GM19238 (cell line): ENCODE measurements around the gene KCNQ4.

Experiments used
- DNase-seq: peaks from one replicate; pipeline ENCODE4 v3.0.0; 2011; ENCODE audit warnings: low spot score; ENCODE audit not compliant: insufficient read length

Gene KCNQ4

DNA sequence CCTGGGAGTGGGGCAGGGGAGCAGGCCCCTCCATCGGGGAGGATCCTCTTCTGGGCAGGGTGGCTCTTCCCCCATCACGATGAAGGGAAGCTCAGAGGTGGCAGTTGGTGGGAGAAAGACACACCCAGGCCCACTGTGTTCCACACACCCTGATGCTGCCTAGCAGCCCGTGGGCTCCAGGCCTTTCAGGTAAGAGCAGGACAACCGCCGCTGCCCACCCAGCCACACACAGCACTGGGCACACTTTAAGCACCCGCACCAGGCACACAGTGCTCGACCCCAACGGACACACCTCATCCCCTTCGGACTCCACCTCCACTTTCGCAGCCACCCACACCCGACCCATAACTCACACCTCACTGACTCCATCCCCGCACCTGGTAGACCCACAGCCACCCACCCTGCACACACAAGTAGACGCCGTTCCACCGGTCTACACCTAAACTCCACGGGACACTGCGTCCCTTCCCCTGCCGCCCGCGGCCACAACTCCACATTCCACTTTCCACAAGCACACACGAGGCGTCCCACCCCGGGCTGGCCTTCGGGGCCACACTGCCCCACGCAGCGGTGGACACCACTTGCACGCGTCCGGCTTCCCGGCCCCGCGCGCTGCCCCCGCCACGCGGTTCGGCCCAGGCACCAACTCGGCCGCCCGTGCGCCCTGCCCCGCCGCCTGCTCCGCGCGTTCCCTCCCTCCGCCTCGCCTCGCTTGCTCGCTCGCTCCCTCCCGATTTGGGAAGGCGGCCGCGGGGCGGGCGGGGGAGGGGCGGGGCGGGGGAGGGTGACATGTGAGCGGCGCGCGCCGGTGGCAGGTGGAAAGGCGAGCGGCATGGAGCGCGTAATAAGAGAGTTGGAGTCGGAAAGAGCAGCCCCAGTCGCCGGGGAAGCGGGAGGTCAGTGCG lies at the start of gene KCNQ4:
KCNQ4 (plus strand) TSS at position 787 of the 905 bp plus-strand sequence. CDS start 307 bp downstream, outside the sequence.
- DNase-seq: no peak

DNA sequence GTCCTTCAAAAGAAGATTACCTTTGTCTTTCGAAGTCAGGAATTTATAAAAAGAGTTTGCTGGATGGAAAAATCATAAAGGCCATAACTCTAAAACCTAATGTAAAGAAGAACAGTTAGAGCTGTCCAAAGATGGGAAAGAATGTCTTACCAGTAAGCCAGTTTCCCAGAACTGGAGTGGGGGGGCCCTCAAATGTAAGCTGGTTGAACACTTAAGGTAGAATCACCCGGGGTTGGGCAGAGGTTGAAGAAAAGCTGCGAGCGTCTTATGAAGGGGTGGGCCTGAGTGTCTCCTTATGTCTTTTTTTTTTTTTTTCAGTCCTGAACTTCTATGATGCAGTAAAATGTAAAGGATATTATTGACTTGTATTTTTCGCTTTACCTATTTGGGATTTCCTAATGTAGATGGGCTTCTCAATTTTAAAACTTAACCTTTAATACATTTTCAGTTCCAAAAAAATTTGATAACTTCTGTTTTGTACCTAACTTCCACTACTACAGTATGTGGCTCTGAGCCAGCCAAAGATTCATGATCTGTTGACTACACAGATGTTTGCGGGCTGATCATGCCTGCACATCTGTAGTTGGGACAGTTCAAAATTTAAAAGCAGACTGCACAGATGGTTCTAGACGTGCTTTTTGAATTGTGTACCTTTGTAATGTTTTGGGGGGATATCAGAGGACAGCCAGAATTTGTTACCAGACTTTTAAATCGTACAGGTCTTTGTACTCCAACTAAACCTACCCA lies 48.5 kb upstream of the KCNQ4 start:
- no peak for DNase-seq

DNA sequence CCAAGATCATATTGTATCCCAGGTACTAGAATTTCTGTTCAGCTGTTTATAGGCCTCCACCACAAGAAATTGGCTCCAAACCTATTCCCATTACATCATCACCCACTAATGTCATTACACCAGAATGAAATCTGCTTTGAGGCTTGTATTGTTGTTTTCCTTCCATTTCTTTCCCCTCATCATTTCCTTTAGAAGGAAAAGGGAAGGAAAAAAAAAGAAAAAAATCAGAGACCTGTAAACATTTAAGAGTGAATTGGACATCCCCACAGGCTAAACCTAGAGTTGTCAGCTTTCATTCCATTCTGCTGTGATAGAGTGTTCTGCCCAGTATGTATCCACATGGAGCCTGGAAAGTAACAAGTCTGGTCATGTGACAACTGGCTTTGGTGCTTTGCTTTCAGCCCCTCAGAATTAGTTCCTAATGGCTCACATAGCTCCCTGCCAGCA lies 47.5 kb upstream of the KCNQ4 start:
- no peak for DNase-seq

DNA sequence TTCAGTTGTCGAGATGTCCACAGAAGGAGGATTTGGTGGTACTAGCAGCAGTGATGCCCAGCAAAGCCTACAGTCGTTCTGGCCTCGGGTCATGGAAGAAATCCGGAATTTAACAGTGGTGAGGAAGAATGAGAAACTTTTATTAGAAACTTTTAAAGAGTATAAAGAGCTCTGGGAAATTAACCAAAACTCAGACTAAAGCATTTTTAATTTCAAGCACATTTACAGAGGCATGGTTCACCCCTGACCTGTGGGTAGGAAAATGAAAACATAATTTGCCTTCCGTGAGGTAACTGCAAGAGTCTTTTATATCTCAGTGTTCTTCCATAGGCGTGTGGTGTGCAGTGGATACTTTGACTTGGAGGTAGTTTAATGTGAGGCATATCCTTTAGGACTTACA lies 44.8 kb upstream of the KCNQ4 start:
- no peak for DNase-seq

DNA sequence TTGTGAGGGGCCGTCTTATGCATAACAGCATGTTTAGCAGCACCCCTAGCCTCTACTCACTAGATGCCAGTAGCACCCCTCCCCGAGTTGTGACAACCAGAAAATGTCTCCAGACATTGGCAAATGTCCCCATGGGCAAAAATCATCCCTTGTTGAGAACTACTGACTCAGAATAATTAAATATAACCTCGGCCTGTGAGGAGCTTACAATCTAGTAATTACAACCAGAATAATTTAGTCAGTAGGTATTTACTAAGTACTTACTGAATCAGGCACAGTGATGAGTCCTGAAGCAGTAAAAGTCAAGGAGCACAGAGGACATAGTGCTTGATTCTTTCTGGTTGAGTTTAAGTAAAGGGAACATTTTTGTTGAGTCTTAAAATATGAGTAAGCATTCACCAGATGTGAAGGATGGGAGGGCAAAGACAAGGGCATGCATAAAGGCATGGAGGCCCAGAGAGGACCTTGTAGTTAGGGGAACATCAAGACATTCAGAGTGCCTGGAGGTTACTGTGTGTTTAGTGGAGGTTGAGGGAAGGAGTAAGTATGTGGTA lies 44.1 kb upstream of the KCNQ4 start:
- no peak for DNase-seq

DNA sequence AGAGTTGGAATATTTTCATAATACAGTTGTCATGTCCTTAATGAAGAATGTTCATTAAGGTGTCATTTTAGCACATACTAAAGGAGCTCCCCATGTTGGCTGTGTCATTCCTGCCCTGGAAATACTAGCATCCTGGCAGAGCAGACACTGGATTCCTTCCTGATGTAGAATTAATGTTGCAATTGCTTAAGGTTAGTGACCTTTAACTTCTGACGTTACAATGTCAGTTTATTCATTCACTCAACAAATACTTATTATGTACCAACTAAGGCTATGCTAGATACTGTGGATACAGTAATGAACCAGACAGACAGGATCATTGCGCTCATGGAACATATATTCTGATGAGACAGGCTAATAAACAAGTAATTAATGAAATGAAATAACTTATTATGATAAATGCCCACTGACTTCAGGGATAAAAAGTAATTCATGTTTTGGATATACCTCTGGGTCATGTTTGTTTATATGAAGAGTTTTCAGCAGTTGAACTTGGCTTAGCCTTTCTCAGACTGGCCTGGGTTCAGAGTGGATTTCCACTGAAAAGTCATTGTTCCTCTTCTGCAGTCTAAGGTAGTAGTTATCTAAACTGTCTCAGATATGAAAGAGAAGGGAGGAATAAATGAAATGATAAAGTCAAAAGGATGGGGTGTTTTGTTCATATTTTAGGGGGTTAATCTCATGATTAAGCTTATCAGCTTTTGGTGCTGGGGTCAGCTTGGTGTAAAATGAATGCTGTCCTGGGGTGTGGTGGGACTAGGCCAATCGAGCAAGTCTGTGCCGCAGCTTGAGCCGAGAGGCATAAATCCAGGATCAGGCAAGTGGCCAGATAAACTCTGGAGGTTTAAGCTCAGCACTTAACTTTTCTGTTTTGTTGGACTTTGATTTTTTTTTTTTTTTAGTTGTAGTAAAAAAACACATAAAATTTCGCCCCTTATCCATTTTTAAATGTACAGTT lies 43.3 kb upstream of the KCNQ4 start:
- no peak for DNase-seq

DNA sequence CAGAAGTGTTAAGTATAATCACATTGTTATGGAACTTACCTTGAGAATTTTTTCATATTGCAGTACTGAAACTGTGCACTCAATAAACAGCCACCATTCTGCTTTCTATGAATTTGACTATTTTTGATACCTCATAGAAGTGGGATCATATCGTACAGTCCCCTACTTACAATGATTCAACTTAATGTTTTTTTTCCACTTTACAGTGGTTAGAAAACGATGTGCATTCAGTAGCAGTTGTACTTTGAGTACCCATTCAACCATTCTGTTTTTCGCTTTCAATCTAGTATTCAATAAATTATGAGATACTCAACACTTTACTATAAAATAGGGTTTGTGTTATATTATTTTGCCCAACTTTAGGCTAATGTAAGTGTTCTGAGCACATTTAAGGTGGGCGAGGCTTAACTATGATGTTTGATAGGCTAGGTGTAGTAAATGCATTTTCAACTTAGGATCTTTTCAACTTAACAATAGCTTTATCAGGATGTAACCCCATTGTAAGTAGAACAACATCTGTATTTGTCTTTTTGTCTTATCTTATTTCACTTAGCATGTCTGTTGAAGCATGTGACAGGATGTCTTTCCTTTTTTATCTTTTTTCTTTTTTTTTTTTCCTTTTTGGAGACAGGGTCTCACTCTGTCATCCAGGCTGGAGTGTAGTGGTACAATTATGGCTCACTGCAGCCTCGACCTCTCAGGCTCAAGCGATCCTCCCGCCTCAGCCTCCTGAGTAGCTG lies 42.4 kb upstream of the KCNQ4 start:
- DNase-seq: no peak

DNA sequence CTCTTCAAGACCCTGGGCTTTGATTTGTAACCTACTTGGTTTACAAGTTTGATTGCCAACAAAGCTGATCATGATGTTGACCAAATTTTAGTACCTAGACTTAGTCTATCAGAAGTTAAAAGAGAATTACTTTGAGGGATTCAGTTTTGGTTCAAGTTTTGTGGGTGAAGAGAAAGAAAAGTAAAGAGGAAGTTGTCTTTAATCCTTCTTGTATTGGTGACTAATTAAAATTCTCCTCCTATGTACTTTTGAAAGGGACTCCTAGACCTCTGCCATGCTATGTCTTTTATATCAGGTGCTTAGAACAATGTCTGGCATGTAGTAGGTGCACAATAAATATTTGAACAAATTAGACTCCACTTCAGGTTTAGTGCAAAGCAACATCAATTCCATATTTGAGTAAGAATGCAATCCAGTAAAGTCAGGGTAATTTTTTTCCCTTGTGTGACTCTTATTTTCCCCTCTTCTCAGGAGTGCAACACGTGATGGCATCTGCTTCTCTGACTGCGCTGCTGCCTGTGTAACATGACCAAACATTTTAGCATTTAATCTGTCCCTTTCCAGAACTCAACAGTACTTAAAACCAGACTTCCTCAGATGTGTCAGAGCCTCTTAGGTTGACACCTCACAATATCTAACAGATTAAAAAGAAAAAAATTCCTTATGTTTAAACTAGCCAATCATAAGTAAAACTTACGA lies 41.1 kb upstream of the KCNQ4 start:
- DNase-seq: no peak

DNA sequence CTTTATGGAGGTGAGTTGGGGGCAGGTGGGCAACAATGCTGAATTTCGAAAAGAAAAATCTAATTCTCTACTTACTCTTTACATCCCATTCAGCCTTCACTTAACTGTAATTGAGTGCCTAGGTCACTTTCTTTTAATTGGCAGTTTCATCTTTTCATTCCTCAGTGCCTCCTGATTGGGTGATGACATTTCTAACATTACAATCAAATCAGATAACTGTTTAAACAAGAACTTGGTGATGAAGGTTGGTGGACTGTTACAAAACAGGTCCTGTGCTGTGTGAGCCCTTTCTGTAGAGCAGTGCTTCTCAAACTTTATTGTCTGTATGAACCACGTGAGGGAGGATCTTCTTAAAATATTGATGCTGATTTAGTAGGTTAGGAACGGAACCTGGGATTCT lies 40.1 kb upstream of the KCNQ4 start:
- no peak for DNase-seq

DNA sequence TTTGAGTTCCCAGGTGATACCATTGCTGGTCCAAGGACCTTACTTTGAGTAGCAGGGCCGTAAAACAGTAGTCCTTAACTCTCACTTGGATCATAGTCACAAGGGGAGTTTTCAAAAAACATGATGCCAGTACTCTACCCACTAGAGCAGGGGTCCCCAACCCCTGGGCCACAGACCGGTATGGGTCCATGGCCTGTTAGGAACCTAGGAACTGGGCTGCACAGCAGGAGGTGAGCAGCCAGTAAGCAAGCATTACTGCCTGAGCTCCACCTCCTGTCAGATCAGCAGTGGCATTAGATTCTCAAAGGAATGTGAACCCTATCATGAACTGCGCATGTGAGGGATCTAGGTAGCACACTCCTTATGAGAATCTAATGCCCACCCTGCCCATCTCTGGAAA lies 39.7 kb upstream of the KCNQ4 start:
- DNase-seq: no peak

DNA sequence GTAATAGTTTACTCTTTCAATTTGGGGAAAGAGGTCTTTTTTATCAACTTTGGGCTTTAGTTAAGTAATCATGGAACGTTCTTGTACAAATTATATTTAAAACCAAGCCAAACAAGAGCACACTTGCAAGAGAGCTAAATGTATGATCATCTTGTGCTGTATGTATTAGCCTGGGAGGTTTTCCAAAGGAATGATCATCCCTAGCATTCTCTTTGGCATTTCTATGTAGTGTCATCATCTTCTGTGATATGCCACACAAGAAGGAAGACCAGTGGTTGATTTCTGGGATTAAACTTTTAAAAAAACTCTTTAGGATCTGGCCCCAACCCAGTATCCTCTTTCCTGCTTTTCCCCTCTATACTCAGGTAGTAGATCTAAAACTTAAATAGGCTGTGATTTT lies 38.4 kb upstream of the KCNQ4 start:
- DNase-seq: no peak

DNA sequence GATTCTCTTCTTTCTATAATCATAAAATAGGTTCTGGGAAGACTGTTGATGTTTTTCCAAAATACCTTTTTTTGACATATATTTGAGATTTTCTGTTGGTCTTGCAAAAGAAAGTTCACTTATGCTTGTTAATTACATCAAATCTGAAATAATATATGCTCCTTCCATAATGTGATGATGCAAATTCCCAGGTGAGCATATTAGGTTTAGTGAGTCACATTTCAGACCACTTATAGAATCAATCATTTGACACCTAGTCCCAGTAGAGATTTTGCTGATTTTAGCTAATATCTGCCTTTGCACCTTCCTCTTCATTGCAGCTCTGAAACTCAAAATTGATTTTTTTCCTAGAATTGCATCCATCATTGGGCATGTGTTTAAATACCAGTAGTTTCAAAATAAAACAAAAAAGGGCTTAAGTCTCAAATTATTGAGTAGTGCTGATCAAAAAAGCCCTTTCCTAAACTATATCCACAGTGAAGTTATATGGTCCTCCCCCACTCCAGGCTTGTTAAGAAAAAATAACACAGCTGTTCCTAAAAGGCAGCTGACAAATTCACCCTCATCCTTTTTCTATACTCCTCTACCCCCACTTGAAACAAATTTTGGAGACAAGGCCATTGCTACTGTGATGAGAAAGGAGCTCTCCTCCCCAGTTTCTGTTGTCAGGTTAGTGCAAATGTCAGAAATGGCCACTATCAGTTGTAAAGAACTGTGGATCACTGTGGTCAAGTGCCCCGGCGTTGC lies 37.1 kb upstream of the KCNQ4 start:
- no peak for DNase-seq

DNA sequence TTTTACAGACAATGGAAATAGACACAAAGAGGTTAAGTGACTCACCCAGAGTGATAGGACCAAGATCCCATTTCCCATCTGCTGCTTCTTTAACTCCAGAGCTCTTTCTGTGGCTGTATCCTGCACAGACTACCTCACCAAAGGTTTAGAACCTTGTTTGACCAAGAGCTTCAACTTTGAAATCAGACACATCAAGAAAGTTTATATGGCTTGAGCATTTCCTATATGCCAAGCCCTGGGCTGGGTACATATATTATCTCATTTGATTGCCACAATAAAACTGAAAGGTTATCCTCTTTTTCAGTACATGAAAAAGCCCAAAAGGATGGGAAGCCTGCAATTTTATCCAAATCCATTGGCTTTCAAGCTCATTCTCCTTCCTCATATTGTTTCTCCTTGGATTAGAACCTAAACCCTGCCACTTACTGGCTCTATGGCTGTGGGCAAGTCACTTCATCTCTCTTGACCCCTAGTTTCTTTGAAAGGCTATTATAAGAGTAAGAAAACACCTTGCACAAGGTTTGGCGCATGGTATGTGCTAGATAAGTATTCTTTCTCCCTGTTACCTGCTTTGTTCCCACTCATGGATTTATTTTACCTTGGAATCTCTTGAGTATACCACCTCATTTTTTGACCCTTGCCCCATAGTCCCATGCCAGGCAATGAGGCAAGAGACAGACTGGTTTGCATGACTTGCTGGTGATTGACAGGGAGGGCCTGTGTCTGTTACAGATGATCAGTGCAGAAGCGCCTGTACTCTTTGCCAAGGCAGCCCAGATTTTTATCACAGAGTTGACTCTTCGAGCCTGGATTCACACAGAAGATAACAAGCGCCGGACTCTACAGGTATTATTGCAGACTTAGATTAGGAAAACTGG lies 34.5 kb upstream of the KCNQ4 start:
- DNase-seq: no peak

DNA sequence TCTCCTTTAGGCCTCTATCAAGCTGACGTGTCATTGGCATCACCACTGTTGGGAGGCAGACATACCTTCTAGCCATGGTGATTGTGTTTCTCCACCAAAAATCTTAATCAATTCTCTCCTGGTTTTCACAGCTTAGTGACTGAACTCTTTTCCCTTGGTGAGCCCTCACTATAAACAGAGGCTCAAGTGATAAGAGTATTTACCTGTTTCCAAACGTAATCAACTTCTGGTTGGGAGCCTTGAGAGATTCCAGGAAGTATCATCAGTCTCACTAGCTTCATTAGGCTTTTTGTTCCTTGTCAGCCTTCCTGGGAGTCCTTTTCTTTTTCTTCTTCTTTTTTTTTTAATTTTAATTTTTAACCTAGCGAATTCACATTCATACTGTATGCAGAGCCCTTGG lies 33.8 kb upstream of the KCNQ4 start:
- DNase-seq: no peak

DNA sequence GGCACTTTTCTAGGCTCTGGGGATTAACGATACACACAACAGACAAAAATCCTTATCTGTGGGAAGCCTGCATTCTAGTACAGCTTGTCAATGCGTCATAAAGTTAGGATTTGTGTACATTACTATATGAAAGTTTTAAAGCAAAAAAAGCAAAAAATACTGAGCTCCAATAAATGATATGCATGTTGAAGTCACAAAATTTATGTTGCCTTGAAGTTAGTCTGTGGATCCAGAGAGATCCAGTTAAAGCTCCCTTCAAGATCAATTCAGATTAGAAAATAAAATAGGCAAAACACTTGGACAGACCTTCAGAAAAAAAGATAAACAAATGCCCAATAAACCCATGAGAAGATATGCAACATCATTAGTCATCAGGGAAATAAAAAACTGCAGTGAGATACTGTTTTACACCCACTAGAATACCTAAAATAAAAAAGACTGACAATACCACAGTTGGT lies 33.1 kb upstream of the KCNQ4 start:
- no peak for DNase-seq

DNA sequence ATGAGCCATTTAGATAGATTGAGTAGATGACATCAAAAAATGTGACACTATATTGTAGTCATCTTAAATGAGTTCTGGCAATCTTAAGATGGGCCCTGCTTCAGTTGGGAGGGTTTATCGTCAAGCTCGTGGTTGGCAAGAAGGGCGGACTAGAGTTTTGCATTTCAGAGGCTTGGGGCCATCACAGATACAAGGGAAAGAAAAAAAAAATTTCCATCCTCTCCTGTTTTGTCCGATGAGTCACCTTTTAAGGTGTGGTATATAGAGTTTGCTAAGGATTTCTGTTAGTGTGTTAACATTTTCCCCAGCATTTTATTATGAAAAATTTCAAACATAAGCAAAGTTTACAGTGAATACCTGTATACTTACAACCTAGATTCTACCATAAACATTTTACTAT lies 31.8 kb upstream of the KCNQ4 start:
- DNase-seq: no peak

DNA sequence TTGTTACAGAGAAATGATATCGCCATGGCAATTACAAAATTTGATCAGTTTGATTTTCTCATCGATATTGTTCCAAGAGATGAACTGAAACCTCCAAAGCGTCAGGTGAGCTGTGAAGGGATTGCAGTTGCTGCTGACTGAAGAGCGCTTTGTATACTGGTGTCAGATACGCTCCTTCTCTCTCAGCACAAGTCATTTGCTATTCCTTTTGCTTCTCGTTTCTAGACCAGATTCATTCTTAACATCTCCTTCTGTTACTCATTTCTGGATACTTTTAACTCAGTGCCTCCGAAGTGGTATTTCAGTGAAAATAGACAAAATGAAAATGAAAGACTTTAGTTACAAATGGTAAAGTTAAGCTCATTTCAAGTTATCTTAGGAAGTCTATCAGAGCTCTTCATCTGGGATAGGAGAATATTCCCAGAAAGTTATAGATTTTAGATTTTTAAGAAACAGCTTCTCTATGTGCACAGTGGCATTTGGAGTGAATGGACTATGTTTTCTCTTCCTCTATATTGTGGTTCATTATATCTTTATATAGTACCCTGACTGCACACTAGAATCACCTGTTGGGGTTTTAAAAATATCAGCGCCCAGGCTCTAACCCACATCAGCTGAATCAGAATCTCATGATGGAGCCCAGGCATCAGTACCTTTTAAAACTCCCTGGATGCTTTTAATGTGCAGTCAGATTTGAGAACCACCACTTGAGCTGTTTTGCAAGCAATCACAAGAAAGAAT lies 30.3 kb upstream of the KCNQ4 start:
- DNase-seq: no peak
